Common myeloid progenitor, CD34-positive (primary cell): ENCODE measurements around the gene FIZ1.

ENCODE experiments used
- CTCF ChIA-PET: fragments of 350-600 bp; sonication (Branson Sonifier 250); formaldehyde crosslinking; loops from one replicate; lab custom pipeline; 2021; ENCODE audit warnings: antibody characterized with exemption; lab: Charles Lee
- POLR2A ChIA-PET: fragments of 350-600 bp; sonication (Branson Sonifier 250); formaldehyde crosslinking; loops from one replicate; lab custom pipeline; 2021; ENCODE audit warnings: antibody characterized with exemption; lab: Charles Lee
- DNase-seq, 3 donors: peaks; one replicate each; pipeline versions ENCODE4 v3.0.0 to v3.0.0-alpha.2; 2013
- H3K27ac ChIP-seq, 2 experiments: 1 replicate in 1 of 2; 2 replicates in 1 of 2; pipeline ENCODE4 v1.7.0; 2013; ENCODE audit warnings: inconsistent platforms in 2 of 2, low read length in 2 of 2, mild to moderate bottlenecking in 2 of 2, low read depth in 1 of 2, moderate library complexity in 1 of 2; ENCODE audit not compliant: severe bottlenecking in 2 of 2, insufficient read depth in 1 of 2, poor library complexity in 1 of 2
- H3K27me3 ChIP-seq, 5 experiments: replicated peaks in 2 of 5; 1 replicate in 3 of 5; 2 replicates in 2 of 5; pipeline versions ENCODE4 v1.6.1 to v1.7.0; 2013; ENCODE audit warnings: low read length in 4 of 5, mild to moderate bottlenecking in 2 of 5, moderate library complexity in 2 of 5, inconsistent platforms in 1 of 5; ENCODE audit not compliant: insufficient read depth in 5 of 5, control insufficient read depth in 4 of 5
- H3K36me3 ChIP-seq, 4 experiments: 1 replicate in 2 of 4; 2 replicates in 2 of 4; pipeline versions ENCODE4 v1.6.1 to v1.7.0; 2013; ENCODE audit warnings: low read length in 3 of 4, control low read depth in 1 of 4, mild to moderate bottlenecking in 1 of 4; ENCODE audit not compliant: control insufficient read depth in 4 of 4, insufficient read depth in 4 of 4
- H3K4me1 ChIP-seq, 4 experiments: 1 replicate in 3 of 4; 2 replicates in 1 of 4; pipeline versions ENCODE4 v1.6.1 to v1.7.1; 2013; ENCODE audit warnings: low read length in 3 of 4, mild to moderate bottlenecking in 3 of 4, control low read depth in 1 of 4, inconsistent platforms in 1 of 4, moderate library complexity in 1 of 4; ENCODE audit not compliant: control insufficient read depth in 4 of 4, insufficient read depth in 4 of 4; ENCODE audit errors: control extremely low read depth in 1 of 4
- H3K4me3 ChIP-seq, 7 experiments: 1 replicate in 4 of 7; 2 replicates in 3 of 7; pipeline versions ENCODE4 v1.5.1 to v1.7.0; 2013; ENCODE audit warnings: mild to moderate bottlenecking in 7 of 7, low read length in 6 of 7, moderate library complexity in 6 of 7, inconsistent platforms in 2 of 7, low read depth in 2 of 7, control low read depth in 1 of 7; ENCODE audit not compliant: insufficient read depth in 4 of 7, control insufficient read depth in 1 of 7; ENCODE audit errors: extremely low read depth in 1 of 7
- H3K9me3 ChIP-seq, 5 experiments: 1 replicate in 4 of 5; 2 replicates in 1 of 5; pipeline versions ENCODE4 v1.6.1 to v1.7.1; 2013; ENCODE audit warnings: low read length in 4 of 5, mild to moderate bottlenecking in 2 of 5, inconsistent platforms in 1 of 5, low read depth in 1 of 5, moderate library complexity in 1 of 5; ENCODE audit not compliant: control insufficient read depth in 4 of 5, insufficient read depth in 2 of 5; ENCODE audit errors: control extremely low read depth in 1 of 5
- WGBS: methylation state at CpG from one replicate; pipeline ENCODE4 v1.1.5; 2013; ENCODE audit not compliant: insufficient coverage; 5-methylcytosine and 5-hydroxymethylcytosine counted together

The FIZ1 gene

GRCh38 chr19:55567708-55568328 lies 31.5 kb downstream of the FIZ1 start:
- Histone ChIP-seq H3K27me3 (no peaks in the 10 kb centered on the region), H3K4me1 (no peaks in the 10 kb centered on the region), H3K36me3 (no peaks in the 10 kb centered on the region), H3K27ac (no peak overlapping the region), H3K4me3 (no peak overlapping the region), H3K9me3 (no peaks in the 10 kb centered on the region)
- POLR2A ChIA-PET = no interaction called here
- no peak for DNase-seq
- CTCF ChIA-PET = no interaction called here

- POLR2A ChIA-PET = no interaction called here
Observed at GRCh38 chr19:55566823-55567222, 32.5 kb downstream of the FIZ1 start.

GRCh38 chr19:55563261-55563690 lies 36.0 kb downstream of the FIZ1 start:
- no peak for DNase-seq
- Histone ChIP-seq H3K27ac (no peak overlapping the region), H3K27me3 (peaks cover 0 to 2% (median 0%) of the 10 kb centered on the region in 5 experiments), H3K36me3 (no peaks in the 10 kb centered on the region), H3K9me3 (no peaks in the 10 kb centered on the region), H3K4me1 (no peaks in the 10 kb centered on the region), H3K4me3 (no peak overlapping the region)
- ChIA-PET POLR2A (no interaction called here), CTCF (no interaction called here)
- WGBS = 86% methylated on average over 11 of the region's 12 CpGs

More at GRCh38 chr19:55566823-55567222, 32.5 kb downstream of the FIZ1 start:
- H3K9me3 ChIP-seq = no peaks in the 10 kb centered on the region
- no peaks in the 10 kb centered on the region for H3K4me1 ChIP-seq
- H3K36me3 ChIP-seq = no peaks in the 10 kb centered on the region
- H3K27ac ChIP-seq = no peak overlapping the region
- no peak overlapping the region for H3K4me3 ChIP-seq
- CTCF ChIA-PET = interaction anchor here (1.0 kb wide), 1 partner anchor 8 kb away, joined by 3 read pairs; no protein-coding TSS in a partner anchor
- no peaks in the 10 kb centered on the region for H3K27me3 ChIP-seq
- WGBS = 72% methylated on average over 7 of the region's 9 CpGs
- no peak for DNase-seq

GRCh38 chr19:55559684-55560083 lies 39.6 kb downstream of the FIZ1 start:
- WGBS = 84% methylated on average over 5 of the region's 9 CpGs

GRCh38 chr19:55554741-55555152 lies 44.6 kb downstream of the FIZ1 start:
- no peak overlapping the region for H3K4me3 ChIP-seq
- H3K27me3 ChIP-seq = no peaks in the 10 kb centered on the region
- WGBS = 97% methylated on average over 7 of the region's 8 CpGs
- no peaks in the 10 kb centered on the region for H3K9me3 ChIP-seq
- no peaks in the 10 kb centered on the region for H3K36me3 ChIP-seq
- CTCF ChIA-PET = no interaction called here
- no peak overlapping the region for H3K27ac ChIP-seq
- no peaks in the 10 kb centered on the region for H3K4me1 ChIP-seq
- DNase-seq = no peak
- POLR2A ChIA-PET = no interaction called here

More at GRCh38 chr19:55559684-55560083, 39.6 kb downstream of the FIZ1 start:
- no peak for DNase-seq
- no peak overlapping the region for H3K27ac ChIP-seq
- no peaks in the 10 kb centered on the region for H3K36me3 ChIP-seq
- ChIA-PET POLR2A (no interaction called here), CTCF (no interaction called here)
- H3K9me3 ChIP-seq = no peaks in the 10 kb centered on the region
- H3K27me3 ChIP-seq = peaks cover 0 to 2% (median 0%) of the 10 kb centered on the region in 5 experiments
- H3K4me3 ChIP-seq = no peak overlapping the region
- no peaks in the 10 kb centered on the region for H3K4me1 ChIP-seq

GRCh38 chr19:55554302-55554701 lies 45.0 kb downstream of the FIZ1 start:
- 96% methylated on average over 6 of the region's 9 CpGs for WGBS
- ChIA-PET CTCF (no interaction called here), POLR2A (no interaction called here)
- Histone ChIP-seq H3K9me3 (no peaks in the 10 kb centered on the region), H3K27me3 (no peaks in the 10 kb centered on the region), H3K36me3 (no peaks in the 10 kb centered on the region), H3K4me3 (no peak overlapping the region), H3K4me1 (no peaks in the 10 kb centered on the region), H3K27ac (no peak overlapping the region)
- no peak for DNase-seq

GRCh38 chr19:55553217-55554182 lies 45.8 kb downstream of the FIZ1 start:
- Histone ChIP-seq H3K4me3 (no peak overlapping the region), H3K27ac (no peak overlapping the region), H3K9me3 (no peaks in the 10 kb centered on the region), H3K36me3 (no peaks in the 10 kb centered on the region), H3K27me3 (no peaks in the 10 kb centered on the region), H3K4me1 (no peaks in the 10 kb centered on the region)
- no peak for DNase-seq
- POLR2A ChIA-PET = no interaction called here
- CTCF ChIA-PET = no interaction called here
- 84% methylated on average over 11 of the region's 13 CpGs for WGBS
